GM18907 (cell line): Measurements from ENCODE around the gene HOXC4.
"Not testable (repeated sequence)": the region's sequence is repeated elsewhere in the genome, so short reads cannot be mapped to it uniquely, and the experiment has no call there.

ENCODE experiments used
- ATAC-seq: cut with Tn5 transposase; IDR thresholded peaks from one replicate; pipeline ENCODE4 v1.9.1; 2021; ENCODE audit warnings: mild to moderate bottlenecking, moderate library complexity; ENCODE audit not compliant: unreplicated experiment

The HOXC4 gene

GRCh38 chr12:54039417-54040147, 14.1 kb upstream of the HOXC4 start:
- ATAC-seq = no peak

- no peak for ATAC-seq
These were observed 13.5 kb upstream of the HOXC4 start for GRCh38 chr12:54040148-54040494.

- no peak for ATAC-seq
These were observed 13.0 kb upstream of the HOXC4 start for GRCh38 chr12:54040648-54041047.

GRCh38 chr12:54041097-54041690, 12.4 kb upstream of the HOXC4 start:
- ATAC-seq = no peak

GRCh38 chr12:54042033-54042432, 11.6 kb upstream of the HOXC4 start:
- ATAC-seq = not testable (repeated sequence)

- ATAC-seq = no peak
These were observed 10.4 kb upstream of the HOXC4 start for GRCh38 chr12:54042970-54043853.

- no peak for ATAC-seq
These were observed 9.1 kb upstream of the HOXC4 start for GRCh38 chr12:54044425-54045103.

GRCh38 chr12:54045401-54045800, 8.2 kb upstream of the HOXC4 start:
- no peak for ATAC-seq

GRCh38 chr12:54045868-54046521, 7.6 kb upstream of the HOXC4 start:
- no peak for ATAC-seq

- no peak for ATAC-seq
These were observed 6.9 kb upstream of the HOXC4 start for GRCh38 chr12:54046809-54047159.

- ATAC-seq = no peak
These were observed 6.3 kb upstream of the HOXC4 start for GRCh38 chr12:54047160-54047963.

GRCh38 chr12:54047964-54048303, 5.7 kb upstream of the HOXC4 start:
- no peak for ATAC-seq

- ATAC-seq = no peak
These were observed 5.1 kb upstream of the HOXC4 start for GRCh38 chr12:54048406-54049093.

GRCh38 chr12:54049108-54049507, 4.5 kb upstream of the HOXC4 start:
- no peak for ATAC-seq

- ATAC-seq = no peak
These were observed 3.2 kb upstream of the HOXC4 start for GRCh38 chr12:54050482-54050810.

GRCh38 chr12:54051026-54051842, 2.4 kb upstream of the HOXC4 start:
- no peak for ATAC-seq

- ATAC-seq = no peak
These were observed 1.7 kb upstream of the HOXC4 start for GRCh38 chr12:54051874-54052437.

GRCh38 chr12:54052438-54053002, 1.1 kb upstream of the HOXC4 start:
- peak; percentile 15 for ATAC-seq
